ENCODE results near the gene IRF8. TPM values are rescaled to one million over a fixed set of nuclear protein-coding genes. Genes with fewer than 3 reads are reported as not detected.

The IRF8 gene
- total RNA-seq, 1 experiment from 2014 or later = 0.28 TPM

GRCh38 chr16:85915125-85915845 is 16.3 kb downstream of the IRF8 start:
- H3K23me2 ChIP-seq (ENCODE audit: insufficient read length, low read depth, low read length, poor library complexity, severe bottlenecking) = no peaks in the 10 kb centered on the region
- H3K4me1 ChIP-seq (ENCODE audit: insufficient read depth, low read length) = peaks cover 3% of the 10 kb centered on the region
- no peaks in the 10 kb centered on the region for H3K79me2 ChIP-seq (ENCODE audit: insufficient read depth, low read length)
- H2BK12ac ChIP-seq (ENCODE audit: insufficient read length, low read depth, low read length) = no peak overlapping the region
- no peak overlapping the region for H3K4ac ChIP-seq (ENCODE audit: low read depth, low read length)
- DNase-seq = no peak
- no peak overlapping the region for H2AFZ ChIP-seq (ENCODE audit: low read length)
- no peak overlapping the region for H3K27ac ChIP-seq (ENCODE audit: insufficient read length, low read depth, low read length)
- H3T11ph ChIP-seq (ENCODE audit: low read length) = no peak overlapping the region
- peaks cover 16 to 29% of the 10 kb centered on the region in 2 experiments for H3K4me1 Mint-ChIP-seq
- H3K9me3 Mint-ChIP-seq = no peaks in the 10 kb centered on the region
- H3K9me3 ChIP-seq (ENCODE audit: control insufficient read depth, low read depth, low read length) = no peaks in the 10 kb centered on the region
- no peak overlapping the region for H2BK15ac ChIP-seq (ENCODE audit: low read depth, low read length)
- H2BK20ac ChIP-seq (ENCODE audit: low read depth, low read length, poor library complexity, severe bottlenecking) = no peak overlapping the region
- no peak overlapping the region for H3K4me3 Mint-ChIP-seq
- no peaks in the 10 kb centered on the region for H4K20me1 ChIP-seq (ENCODE audit: control insufficient read depth, insufficient read depth, insufficient read length)
- H2BK120ac ChIP-seq (ENCODE audit: low read depth, low read length, poor library complexity, severe bottlenecking) = no peak overlapping the region
- H3K4me2 ChIP-seq (ENCODE audit: insufficient read depth, insufficient read length, low read length) = no peak overlapping the region
- H3K56ac ChIP-seq (ENCODE audit: insufficient read length, low read depth, low read length) = no peak overlapping the region
- no peak overlapping the region for H3K23ac ChIP-seq (ENCODE audit: insufficient read length, low read depth, low read length)
- no peaks in the 10 kb centered on the region; the same call in 1 of the 2 replicates for H3K27me3 ChIP-seq (ENCODE audit: insufficient read depth, low read length)
- no peak for TF ChIP-seq CTCF (conservative IDR thresholded peaks at IDR 0.05)
- H3K27me3 Mint-ChIP-seq (ENCODE audit: low read depth) = no peaks in the 10 kb centered on the region; the same call in 1 of the 2 replicates
- H2AK5ac ChIP-seq (ENCODE audit: insufficient read length, low read length) = no peak overlapping the region
- no CpG with 5 or more reads among the region's 20 CpGs for WGBS (ENCODE audit: extremely low coverage, insufficient read length, low lambda C conversion rate)
- no peak overlapping the region for H4K8ac ChIP-seq (replicated peaks; ENCODE audit: insufficient read length, low read depth, low read length)
- H3K9ac ChIP-seq (ENCODE audit: extremely low read depth, insufficient read length, low read length) = no peak overlapping the region
- H4K5ac ChIP-seq (ENCODE audit: insufficient read length, low read depth, low read length) = no peak overlapping the region
- no peak overlapping the region for H2BK5ac ChIP-seq (ENCODE audit: insufficient read length, low read length)
- H3K14ac ChIP-seq (ENCODE audit: insufficient read depth, low read length) = no peak overlapping the region
- no peak overlapping the region for H4K91ac ChIP-seq (ENCODE audit: insufficient read length, low read depth, low read length)
- H3K79me1 ChIP-seq (ENCODE audit: insufficient read depth, low read depth, low read length, poor library complexity, severe bottlenecking) = no peaks in the 10 kb centered on the region
- no peak overlapping the region for H3K18ac ChIP-seq (ENCODE audit: insufficient read length, low read depth, low read length)
- no peaks in the 10 kb centered on the region for H3K36me3 Mint-ChIP-seq (ENCODE audit: insufficient read depth in 1 of 3, low read depth in 3 of 3)
- H3K27ac Mint-ChIP-seq = no peak overlapping the region

Data from H9 (cell line).